Right kidney (tissue), 1 donor: ENCODE measurements around the gene GOLGA3.

ENCODE experiments used
- DNase-seq: peaks from one replicate; pipeline ENCODE4 v3.0.0-alpha.2; 2016

Gene GOLGA3

GRCh38 chr12:132743831-132744230, 84.8 kb downstream of the GOLGA3 start:
- no peak for DNase-seq

GRCh38 chr12:132741620-132742019, 87.0 kb downstream of the GOLGA3 start:
- DNase-seq = no peak

- DNase-seq = no peak
Observed at GRCh38 chr12:132740652-132741051, 88.0 kb downstream of the GOLGA3 start.

DNA sequence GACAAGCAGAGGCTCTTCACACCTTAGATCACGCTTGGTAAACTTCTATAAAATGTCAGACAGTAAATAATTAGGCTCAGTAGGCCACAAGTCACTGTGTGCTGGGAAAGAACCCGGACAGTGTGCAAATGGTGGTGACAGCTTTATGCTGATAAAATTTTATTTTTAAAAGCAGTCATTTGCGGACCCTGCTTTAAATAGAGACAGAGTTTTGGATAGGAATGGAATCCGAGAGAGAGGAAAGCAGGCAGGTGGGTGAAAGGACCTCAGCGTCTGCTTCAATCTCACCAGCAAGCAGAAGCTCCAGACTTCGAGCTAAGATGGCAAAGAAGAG, 88.4 kb downstream of the GOLGA3 start:
- DNase-seq = no peak

DNA sequence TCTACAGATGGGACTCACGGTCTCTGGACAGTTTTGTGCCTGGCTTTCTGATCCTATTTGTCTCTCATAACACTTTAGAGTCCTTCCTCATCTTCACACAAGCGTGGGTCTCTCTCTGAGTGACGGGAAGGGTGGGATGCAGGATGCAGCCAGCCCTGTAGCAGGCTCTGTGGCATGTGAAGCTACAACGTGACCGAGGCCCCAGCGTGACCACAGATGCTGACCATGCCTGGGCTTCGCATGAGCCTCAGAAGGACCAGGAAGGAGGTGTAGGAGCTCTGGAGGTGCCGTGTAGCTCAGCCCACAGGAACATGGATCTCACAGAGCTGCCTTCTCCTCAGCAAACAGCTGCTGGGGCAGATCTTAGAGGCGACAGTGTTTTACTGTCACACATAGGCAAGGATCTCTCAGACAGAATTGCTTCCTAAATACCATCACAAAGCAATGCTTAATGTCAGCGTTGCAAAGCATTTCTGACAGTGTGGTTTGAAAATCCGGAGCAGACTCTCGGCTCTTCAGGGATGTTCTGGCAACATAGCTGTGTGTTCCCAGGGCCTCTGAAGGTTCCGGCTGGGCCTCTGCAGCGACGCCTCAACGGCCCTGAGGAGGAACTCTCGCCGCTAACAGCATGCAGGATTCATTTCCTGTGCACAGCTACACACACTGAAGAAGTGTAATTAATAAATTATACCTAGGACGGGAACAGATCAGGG, 88.9 kb downstream of the GOLGA3 start:
- DNase-seq = no peak

DNA sequence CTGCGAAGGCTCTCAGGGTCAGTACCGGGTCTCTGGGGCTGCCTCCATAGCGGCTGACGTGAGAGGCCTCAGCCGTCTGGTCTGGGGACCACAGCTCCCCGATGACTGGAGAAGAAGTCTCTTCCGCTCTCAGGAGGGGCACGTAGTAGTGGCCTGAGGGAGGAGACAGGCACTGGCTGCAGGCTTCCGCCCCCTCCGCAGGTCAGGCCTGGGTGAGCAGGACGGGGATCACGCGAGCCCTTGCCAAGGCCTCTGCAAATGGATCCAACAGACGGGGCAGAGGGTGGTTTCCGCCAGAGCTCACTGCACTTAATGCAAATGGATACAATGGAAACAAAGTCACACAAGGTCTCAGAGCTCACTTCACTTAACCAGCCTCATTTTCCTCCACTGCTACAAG, 91.8 kb downstream of the GOLGA3 start:
- DNase-seq = no peak

DNA sequence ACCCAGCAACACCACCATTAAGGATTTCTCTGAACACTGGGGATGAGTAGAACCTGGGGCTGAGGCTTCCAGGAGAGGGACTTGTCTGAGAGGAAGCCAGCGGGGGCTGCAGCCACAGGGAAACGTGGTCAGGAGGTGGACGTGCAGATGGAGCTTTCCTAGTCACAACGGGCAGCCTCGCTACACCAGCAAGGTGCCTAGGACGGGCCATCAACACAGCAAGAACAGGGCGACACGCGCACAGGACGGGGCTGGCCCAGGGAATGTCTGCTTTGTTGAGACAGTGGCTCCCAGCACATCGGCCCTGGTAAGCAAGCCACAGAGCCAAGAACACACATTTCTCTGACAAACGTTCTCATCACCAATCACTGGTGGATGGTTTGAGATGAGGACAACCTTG, 92.3 kb downstream of the GOLGA3 start:
- no peak for DNase-seq

- no peak for DNase-seq
Observed at GRCh38 chr12:132735496-132735895, 93.2 kb downstream of the GOLGA3 start.

- no peak for DNase-seq
Observed at GRCh38 chr12:132734206-132734605, 94.5 kb downstream of the GOLGA3 start.

GRCh38 chr12:132731574-132731973, 97.1 kb downstream of the GOLGA3 start:
- DNase-seq = no peak

GRCh38 chr12:132730353-132730752, 98.3 kb downstream of the GOLGA3 start:
- no peak for DNase-seq

DNA sequence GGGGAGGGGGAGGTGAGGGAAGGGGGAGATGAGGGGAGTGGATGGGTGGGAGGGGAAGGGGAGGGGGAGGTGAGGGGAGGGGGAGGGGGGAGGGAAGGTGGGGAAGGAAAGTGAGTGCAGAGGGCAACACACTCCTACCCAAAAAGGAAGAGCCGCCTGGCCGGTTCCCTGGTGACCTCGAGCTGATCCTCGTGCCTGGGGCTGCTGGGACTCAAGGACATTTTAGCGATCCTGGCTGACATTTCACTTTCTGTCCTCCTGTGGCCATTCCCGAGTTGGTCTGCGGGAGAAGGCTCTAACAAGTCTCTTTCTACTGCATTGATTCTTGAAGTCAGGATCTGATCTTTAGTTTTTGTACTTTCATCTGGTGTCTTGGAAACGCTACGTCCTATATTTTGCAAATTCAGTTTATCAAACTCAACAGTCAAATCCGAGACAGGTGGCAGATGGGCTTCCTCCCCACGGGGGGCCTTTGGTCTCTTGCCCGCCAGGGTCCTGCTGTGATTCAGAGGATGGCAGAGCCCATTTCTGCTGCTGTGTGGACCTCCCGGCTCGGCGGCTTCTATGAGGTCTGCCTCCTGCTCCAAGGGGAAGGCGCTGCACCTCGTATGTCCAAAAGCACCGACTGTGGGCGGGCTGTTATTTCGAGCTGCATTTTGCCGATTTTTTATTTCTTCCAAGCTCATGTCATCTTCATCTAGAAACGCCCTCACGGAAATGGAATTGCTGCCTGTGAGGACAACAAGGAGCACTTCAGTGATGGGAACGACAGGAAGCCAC, 98.9 kb downstream of the GOLGA3 start:
- DNase-seq = no peak

DNA sequence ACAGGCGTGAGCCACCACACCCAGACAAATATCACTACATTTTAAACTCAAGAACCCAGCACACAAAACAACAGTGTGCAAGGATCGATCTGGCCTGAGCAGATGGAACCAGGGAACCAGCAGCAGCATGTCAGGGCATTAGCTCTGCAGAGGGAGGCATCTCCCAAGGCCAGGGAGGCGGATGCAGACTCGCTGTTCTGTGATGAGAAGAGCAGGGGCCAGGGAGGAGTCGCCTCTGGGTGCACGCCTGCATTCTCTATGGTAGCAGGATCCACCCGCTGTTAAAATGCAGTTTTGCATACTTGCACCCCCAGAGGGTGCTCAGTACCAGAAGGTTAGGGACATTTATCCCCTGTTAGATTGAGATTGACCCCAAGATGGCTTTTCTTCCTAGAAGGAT, 100.2 kb downstream of the GOLGA3 start:
- DNase-seq = no peak

DNA sequence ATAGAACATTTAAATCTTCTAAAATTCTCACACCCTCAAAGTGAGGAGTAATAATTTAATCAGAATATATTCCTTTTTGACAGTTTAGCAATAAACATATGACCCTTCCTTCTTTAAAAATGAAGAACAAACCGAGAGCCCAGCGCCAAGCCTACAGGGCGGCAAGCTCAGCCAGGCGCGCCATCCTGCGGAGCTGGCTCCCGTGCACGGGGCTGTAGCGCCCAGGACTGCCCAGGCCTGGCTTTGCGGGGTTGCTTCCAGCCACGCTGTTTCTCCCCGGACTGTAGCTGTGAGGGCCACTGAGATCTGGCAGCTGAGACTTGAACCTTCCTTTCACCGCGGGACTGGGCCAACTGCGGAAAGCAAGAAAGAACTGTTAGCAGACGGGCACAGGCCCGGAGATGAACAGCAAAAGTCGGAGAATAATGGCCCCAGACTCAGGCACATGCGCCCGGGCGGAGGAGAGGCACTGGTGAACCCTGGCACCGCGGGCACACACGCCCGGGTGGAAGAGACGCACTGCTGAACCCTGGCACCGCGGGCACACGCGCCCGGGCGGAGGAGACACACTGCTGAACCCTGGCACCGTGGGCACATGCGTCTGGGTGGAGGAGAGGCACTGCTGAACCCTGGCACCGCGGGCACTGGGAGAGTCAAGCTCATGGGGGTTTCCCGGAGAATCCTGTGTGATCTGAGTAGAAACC, 101.4 kb downstream of the GOLGA3 start:
- no peak for DNase-seq

- DNase-seq = no peak
Observed at GRCh38 chr12:132726386-132726785, 102.3 kb downstream of the GOLGA3 start.

- no peak for DNase-seq
Observed at GRCh38 chr12:132724506-132725241, 104.0 kb downstream of the GOLGA3 start.

- DNase-seq = no peak
Observed at GRCh38 chr12:132723764-132724140, 104.9 kb downstream of the GOLGA3 start.

GRCh38 chr12:132723015-132723763, 105.5 kb downstream of the GOLGA3 start:
- no peak for DNase-seq

GRCh38 chr12:132720606-132721345, 107.9 kb downstream of the GOLGA3 start:
- DNase-seq = no peak

DNA sequence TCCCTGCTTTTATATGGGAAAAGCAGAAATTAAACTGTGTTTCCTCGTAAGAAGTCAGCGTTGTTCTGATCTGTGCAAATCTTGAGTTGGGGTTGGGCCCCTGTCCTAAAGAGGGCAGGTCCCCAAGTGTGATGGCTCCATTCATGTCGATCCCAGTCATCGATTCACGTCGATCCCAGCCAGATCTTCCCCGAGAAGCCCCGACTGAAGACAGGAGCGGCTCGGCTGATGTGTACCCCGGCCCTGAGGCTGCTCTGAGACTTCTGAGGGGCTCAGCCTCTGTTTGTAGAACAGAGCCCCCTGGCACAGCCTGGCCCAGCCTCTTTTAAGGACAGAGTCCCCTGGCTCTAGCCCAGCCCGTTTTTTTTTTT, 108.7 kb downstream of the GOLGA3 start:
- DNase-seq = no peak
